Fibroblast of pulmonary artery (primary cell): ENCODE data around the gene CDHR1.

ENCODE experiments used
- DNase-seq: peaks from one replicate; pipeline ENCODE4 v3.0.0-alpha.2; 2010; ENCODE audit warnings: low read depth
- H3K4me3 ChIP-seq: replicated peaks from 2 replicates; pipeline ENCODE4 v1.5.1; 2011; ENCODE audit warnings: low read depth, mild to moderate bottlenecking, control low read depth, low read length, moderate library complexity
- CTCF ChIP-seq: IDR thresholded peaks from 2 replicates; pipeline ENCODE4 v1.5.1; 2011; ENCODE audit warnings: mild to moderate bottlenecking, control low read depth, low read length, inconsistent platforms; ENCODE audit errors: missing control alignments

CDHR1 gene

GRCh38 chr10:84247496-84247895, 53.2 kb downstream of the CDHR1 start:
- DNase-seq = no peak
- no peak for TF ChIP-seq CTCF
- no peak overlapping the region for H3K4me3 ChIP-seq

DNA sequence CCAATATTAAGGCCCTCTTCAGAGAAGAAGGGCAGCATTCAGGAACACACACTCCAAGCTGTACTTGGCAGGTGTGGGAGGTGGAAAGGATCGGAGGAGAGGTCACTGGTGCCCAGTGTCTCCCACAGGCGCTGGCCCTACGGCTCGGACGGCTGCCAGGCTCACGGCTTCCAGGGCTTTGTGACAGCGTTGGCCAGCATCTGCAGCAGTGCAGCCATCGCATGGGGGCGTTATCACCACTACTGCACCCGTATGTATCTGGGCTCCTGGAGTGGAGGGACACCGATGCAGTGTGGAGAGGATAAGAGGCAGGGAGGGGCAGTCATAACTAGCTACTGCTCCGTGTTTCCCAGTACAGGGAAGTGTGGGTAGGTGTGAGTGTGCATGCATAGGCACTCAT, 54.5 kb downstream of the CDHR1 start:
- H3K4me3 ChIP-seq = no peak overlapping the region
- no peak for DNase-seq
- no peak for TF ChIP-seq CTCF

GRCh38 chr10:84254552-84255478, 60.5 kb downstream of the CDHR1 start:
- no peak overlapping the region for H3K4me3 ChIP-seq
- no peak for DNase-seq
- TF ChIP-seq CTCF = no peak

GRCh38 chr10:84256510-84257342, 62.4 kb downstream of the CDHR1 start:
- DNase-seq = peak; percentile 51
- peak; percentile 58 for TF ChIP-seq CTCF
- no peak overlapping the region for H3K4me3 ChIP-seq

DNA sequence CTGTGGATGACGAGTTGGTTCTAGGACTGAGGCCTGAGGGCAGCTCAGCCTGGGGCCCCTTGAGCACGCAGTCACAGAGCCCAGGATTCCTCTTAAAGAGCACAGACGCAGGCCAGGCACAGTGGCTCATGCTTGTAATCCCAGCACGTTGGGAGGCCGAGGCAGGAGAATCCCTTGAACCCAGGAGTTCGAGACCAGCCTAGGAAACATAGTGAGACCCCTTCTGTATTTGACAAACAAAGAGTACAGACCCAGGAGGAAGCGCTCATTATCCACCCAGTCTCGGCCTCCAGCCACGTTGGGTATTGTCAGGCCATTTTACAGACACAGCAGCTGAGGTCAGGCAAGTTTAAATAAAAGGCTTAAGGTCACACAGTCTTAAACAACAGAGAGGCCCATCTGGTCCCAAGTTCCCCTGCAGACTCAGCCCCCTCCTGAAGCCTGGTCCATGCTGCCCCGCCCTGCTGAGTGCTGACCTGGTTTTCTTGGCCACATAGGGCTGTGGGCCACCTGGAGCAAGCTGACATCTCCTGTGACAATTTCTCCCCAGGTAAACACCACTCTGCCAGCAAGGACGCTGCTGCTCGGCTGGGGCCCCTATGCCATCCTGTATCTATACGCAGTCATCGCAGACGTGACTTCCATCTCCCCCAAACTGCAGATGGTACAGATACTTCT, 63.1 kb downstream of the CDHR1 start:
- no peak overlapping the region for H3K4me3 ChIP-seq
- no peak for TF ChIP-seq CTCF
- no peak for DNase-seq

DNA sequence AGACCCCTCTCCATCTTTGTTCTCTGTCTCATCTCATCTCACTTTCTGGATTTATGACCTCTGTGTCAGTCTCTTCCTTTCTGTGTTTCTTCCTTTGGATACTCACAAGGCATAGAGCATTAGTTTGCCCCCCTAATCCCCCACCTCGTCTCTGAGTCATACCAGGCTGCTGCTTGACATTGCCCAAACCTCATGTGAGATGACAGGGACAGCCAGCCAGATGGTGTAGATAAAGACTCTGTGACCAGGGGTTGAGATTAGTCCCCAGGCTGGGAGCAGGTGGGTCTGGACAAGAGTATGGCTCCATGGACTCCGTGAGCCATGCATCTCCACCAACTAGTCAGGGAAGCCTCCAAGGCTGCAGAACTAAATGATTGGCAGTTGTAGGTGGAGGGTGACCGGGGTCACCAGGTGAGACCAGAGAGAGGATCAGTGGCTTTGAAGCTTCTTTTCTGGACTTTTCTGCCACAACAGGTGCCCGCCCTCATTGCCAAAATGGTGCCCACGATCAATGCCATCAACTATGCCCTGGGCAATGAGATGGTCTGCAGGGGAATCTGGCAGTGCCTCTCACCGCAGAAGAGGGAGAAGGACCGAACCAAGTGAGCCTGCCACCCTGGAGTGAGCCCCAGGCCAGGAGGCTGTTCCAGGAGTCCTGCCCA, 63.8 kb downstream of the CDHR1 start:
- no peak overlapping the region for H3K4me3 ChIP-seq
- no peak for TF ChIP-seq CTCF
- no peak for DNase-seq
